ENCODE results near the gene PIN1.

Gene PIN1

GRCh38 chr19:9789066-9789465 is 46.1 kb upstream of the PIN1 start:
- TF ChIP-seq ZBTB7A (IDR thresholded peaks at IDR 0.05; ENCODE audit: low read depth) (no peak), YY1 (IDR thresholded peaks at IDR 0.05; ENCODE audit: low read depth) (no peak), FOXM1 (IDR thresholded peaks at IDR 0.05; ENCODE audit: borderline replicate concordance, low read depth) (no peak), TEAD4 (IDR thresholded peaks at IDR 0.05) (no peak), EP300 (IDR thresholded peaks at IDR 0.05; ENCODE audit: borderline replicate concordance) (no peak), CREB1 (IDR thresholded peaks at IDR 0.05; ENCODE audit: low read depth) (no peak), TAF1 (IDR thresholded peaks at IDR 0.05; ENCODE audit: low read depth) (no peak), CEBPB (IDR thresholded peaks at IDR 0.05) (no peak), MAX (IDR thresholded peaks at IDR 0.05) (no peak), NFIC (IDR thresholded peaks at IDR 0.05) (no peak), REST (IDR thresholded peaks at IDR 0.05; ENCODE audit: low read depth) (no peak), RAD21 (IDR thresholded peaks at IDR 0.05; ENCODE audit: low read depth) (no peak), TCF12 (IDR thresholded peaks at IDR 0.05; ENCODE audit: low read depth) (no peak), USF1 (IDR thresholded peaks at IDR 0.05) (no peak), EGR1 (IDR thresholded peaks at IDR 0.05) (no peak)

GRCh38 chr19:9791552-9792205 is 43.4 kb upstream of the PIN1 start:
- TF ChIP-seq ZBTB7A (IDR thresholded peaks at IDR 0.05; ENCODE audit: low read depth) (no peak), FOXM1 (IDR thresholded peaks at IDR 0.05; ENCODE audit: borderline replicate concordance, low read depth) (no peak), EGR1 (IDR thresholded peaks at IDR 0.05) (peak; percentile 13; the same call in 1 of the 2 replicates)

- TF ChIP-seq MAX (IDR thresholded peaks at IDR 0.05) (peak; percentile 93), RAD21 (IDR thresholded peaks at IDR 0.05; ENCODE audit: low read depth) (peak; percentile 3; the same call in 1 of the 2 replicates), TCF12 (IDR thresholded peaks at IDR 0.05; ENCODE audit: low read depth) (0 out of 2 replicates have a peak, but pooled peaks have one; percentile 26), ZBTB7A (IDR thresholded peaks at IDR 0.05; ENCODE audit: low read depth) (peak; percentile 82; the same call in 1 of the 2 replicates), USF1 (IDR thresholded peaks at IDR 0.05) (peak; percentile 44), CEBPB (IDR thresholded peaks at IDR 0.05) (no peak)
These were observed 42.7 kb upstream of the PIN1 start for GRCh38 chr19:9792206-9793070.

GRCh38 chr19:9793071-9793591 is 42.0 kb upstream of the PIN1 start:
- TF ChIP-seq CREB1 (IDR thresholded peaks at IDR 0.05; ENCODE audit: low read depth), result no peak
- TF ChIP-seq NFIC (IDR thresholded peaks at IDR 0.05), result no peak
- no peak for TF ChIP-seq EGR1 (IDR thresholded peaks at IDR 0.05)
- TF ChIP-seq CEBPB (IDR thresholded peaks at IDR 0.05), result no peak
- TF ChIP-seq FOXM1 (IDR thresholded peaks at IDR 0.05; ENCODE audit: borderline replicate concordance, low read depth), result no peak
- TF ChIP-seq TEAD4 (IDR thresholded peaks at IDR 0.05), result no peak
- peak; percentile 4; the same call in 1 of the 2 replicates for TF ChIP-seq MAX (IDR thresholded peaks at IDR 0.05)
- no peak for TF ChIP-seq USF1 (IDR thresholded peaks at IDR 0.05)
- no peak for TF ChIP-seq TAF1 (IDR thresholded peaks at IDR 0.05; ENCODE audit: low read depth)

- TF ChIP-seq YY1 (IDR thresholded peaks at IDR 0.05; ENCODE audit: low read depth) (peak; percentile 61; the same call in 1 of the 2 replicates), REST (IDR thresholded peaks at IDR 0.05; ENCODE audit: low read depth) (no peak), RAD21 (IDR thresholded peaks at IDR 0.05; ENCODE audit: low read depth) (peak; percentile 93)
These were observed 38.9 kb upstream of the PIN1 start for GRCh38 chr19:9796113-9796773.

Data from Ishikawa (cell line).